ENCODE results near the gene MACROD1. TPM values are rescaled to one million over a fixed set of nuclear protein-coding genes. Genes with fewer than 3 reads are reported as not detected.

MACROD1 gene
- polyA plus RNA-seq, 4 donors, result 15.1 to 23.2 (median 19.5) TPM

GRCh38 chr11:64080390-64080789 is 85.5 kb downstream of the MACROD1 start:
- DNase-seq (ENCODE audit: low read depth in 4 of 4, low spot score in 2 of 4), result no peak

- no peak for DNase-seq (ENCODE audit: low read depth in 4 of 4, low spot score in 2 of 4)
Measured at GRCh38 chr11:64078905-64079304, 87.0 kb downstream of the MACROD1 start.

- no peak for DNase-seq (ENCODE audit: low read depth in 4 of 4, low spot score in 2 of 4)
Measured at GRCh38 chr11:64078284-64078683, 87.6 kb downstream of the MACROD1 start.

GRCh38 chr11:64077607-64078006 is 88.3 kb downstream of the MACROD1 start:
- DNase-seq (ENCODE audit: low read depth in 4 of 4, low spot score in 2 of 4), result no peak

GRCh38 chr11:64076758-64077157 is 89.2 kb downstream of the MACROD1 start:
- DNase-seq (ENCODE audit: low read depth in 4 of 4, low spot score in 2 of 4), result no peak

GRCh38 chr11:64074239-64074638 is 91.7 kb downstream of the MACROD1 start:
- no peak for DNase-seq (ENCODE audit: low read depth in 4 of 4, low spot score in 2 of 4)

- DNase-seq (ENCODE audit: low read depth in 4 of 4, low spot score in 2 of 4), result no peak
Measured at GRCh38 chr11:64073542-64073941, 92.4 kb downstream of the MACROD1 start.

GRCh38 chr11:64072871-64073270 is 93.0 kb downstream of the MACROD1 start:
- DNase-seq (ENCODE audit: low read depth in 4 of 4, low spot score in 2 of 4), result no peak

- no peak for DNase-seq (ENCODE audit: low read depth in 4 of 4, low spot score in 2 of 4)
Measured at GRCh38 chr11:64072403-64072802, 93.5 kb downstream of the MACROD1 start.

- no peak for DNase-seq (ENCODE audit: low read depth in 4 of 4, low spot score in 2 of 4)
Measured at GRCh38 chr11:64071849-64072248, 94.1 kb downstream of the MACROD1 start.

- no peak for DNase-seq (ENCODE audit: low read depth in 4 of 4, low spot score in 2 of 4)
Measured at GRCh38 chr11:64070314-64070681, 95.6 kb downstream of the MACROD1 start.

- no peak for DNase-seq (ENCODE audit: low read depth in 4 of 4, low spot score in 2 of 4)
Measured at GRCh38 chr11:64069401-64070313, 96.3 kb downstream of the MACROD1 start.

GRCh38 chr11:64068705-64069400 is 97.1 kb downstream of the MACROD1 start:
- DNase-seq (ENCODE audit: low read depth in 4 of 4, low spot score in 2 of 4), result no peak

- DNase-seq (ENCODE audit: low read depth in 4 of 4, low spot score in 2 of 4), result no peak
Measured at GRCh38 chr11:64067230-64067993, 98.5 kb downstream of the MACROD1 start.

GRCh38 chr11:64065712-64066111 is 100.2 kb downstream of the MACROD1 start:
- no peak for DNase-seq (ENCODE audit: low read depth in 4 of 4, low spot score in 2 of 4)

GRCh38 chr11:64065141-64065465 is 100.8 kb downstream of the MACROD1 start:
- no peak for DNase-seq (ENCODE audit: low read depth in 4 of 4, low spot score in 2 of 4)

- DNase-seq (ENCODE audit: low read depth in 4 of 4, low spot score in 2 of 4), result no peak
Measured at GRCh38 chr11:64064374-64065140, 101.4 kb downstream of the MACROD1 start.

GRCh38 chr11:64063777-64064176 is 102.1 kb downstream of the MACROD1 start:
- no peak for DNase-seq (ENCODE audit: low read depth in 4 of 4, low spot score in 2 of 4)

- DNase-seq (ENCODE audit: low read depth in 4 of 4, low spot score in 2 of 4), result no peak
Measured at GRCh38 chr11:64062185-64063039, 103.5 kb downstream of the MACROD1 start.

Data from left renal cortex interstitium (tissue), 4 donors.